ENCODE data around the gene DCAF15.
"Not testable (repeated sequence)": the region's sequence is repeated elsewhere in the genome, so short reads cannot be mapped to it uniquely, and the experiment has no call there.

The DCAF15 gene

DNA sequence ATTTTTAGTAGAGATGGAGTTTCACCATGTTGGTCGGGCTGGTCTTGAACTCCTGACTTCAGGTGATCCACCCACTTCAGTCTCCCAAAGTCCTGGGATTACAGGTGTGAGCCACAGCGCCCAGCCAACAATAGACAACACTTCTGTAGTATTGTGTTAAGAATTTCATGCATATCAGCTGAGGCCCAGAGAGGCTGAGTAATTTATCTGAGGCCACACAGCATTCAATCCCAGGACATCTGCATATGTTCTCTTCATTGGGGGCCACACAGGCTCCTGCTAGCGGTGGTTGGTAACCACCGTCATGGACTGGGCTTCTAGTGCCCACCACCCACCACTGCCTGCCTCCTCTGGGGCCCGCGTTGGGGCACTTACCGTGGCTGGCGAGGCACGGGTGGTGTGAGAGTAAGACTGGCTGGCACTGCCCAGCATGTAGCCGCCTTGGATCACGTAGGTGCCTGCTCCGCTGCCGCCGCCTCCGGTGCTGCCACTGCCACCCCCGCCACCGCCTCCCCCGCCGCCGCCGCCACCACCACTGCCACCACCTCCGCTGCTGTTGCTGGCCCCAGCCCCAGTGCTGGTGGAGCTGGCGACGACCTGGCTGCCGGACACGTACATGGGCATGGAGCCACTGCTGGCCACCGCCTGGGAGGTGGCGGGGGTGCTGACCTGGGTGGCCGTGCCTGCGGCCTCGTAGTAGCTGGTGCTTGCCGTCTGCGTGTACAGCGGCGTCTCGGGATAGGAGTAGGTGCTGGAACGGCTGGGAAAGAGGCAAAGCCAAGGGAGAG is 20.3 kb downstream of the DCAF15 start:
- DNase-seq (ENCODE audit: insufficient read length) (no peak), FAIRE-seq (no peak)
- TF ChIP-seq TAF1 (IDR thresholded peaks at IDR 0.05; ENCODE audit: borderline replicate concordance, low read depth, low read length) (no peak), POLR2A (IDR thresholded peaks at IDR 0.05; ENCODE audit: low read depth, low read length) (no peak), POLR2AphosphoS5 (IDR thresholded peaks at IDR 0.05; ENCODE audit: low read depth, low read length) (no peak)

GRCh38 chr19:13973479-13973878 is 21.2 kb downstream of the DCAF15 start:
- FAIRE-seq; DNase-seq (ENCODE audit: insufficient read length): not testable (repeated sequence)

GRCh38 chr19:13974073-13974472 is 21.8 kb downstream of the DCAF15 start:
- FAIRE-seq (no peak), DNase-seq (ENCODE audit: insufficient read length) (no peak)
- no peak for TF ChIP-seq POLR2A (IDR thresholded peaks at IDR 0.05; ENCODE audit: low read depth, low read length)
- no peak for TF ChIP-seq POLR2AphosphoS5 (IDR thresholded peaks at IDR 0.05; ENCODE audit: low read depth, low read length)
- TF ChIP-seq TAF1 (IDR thresholded peaks at IDR 0.05; ENCODE audit: borderline replicate concordance, low read depth, low read length): no peak

GRCh38 chr19:13975870-13976269 is 23.6 kb downstream of the DCAF15 start:
- no peak for TF ChIP-seq POLR2A (IDR thresholded peaks at IDR 0.05; ENCODE audit: low read depth, low read length)
- no peak for TF ChIP-seq POLR2AphosphoS5 (IDR thresholded peaks at IDR 0.05; ENCODE audit: low read depth, low read length)
- no peak for TF ChIP-seq TAF1 (IDR thresholded peaks at IDR 0.05; ENCODE audit: borderline replicate concordance, low read depth, low read length)
- FAIRE-seq (no peak), DNase-seq (ENCODE audit: insufficient read length) (no peak)

GRCh38 chr19:13976446-13976845 is 24.1 kb downstream of the DCAF15 start:
- no peak for DNase-seq (ENCODE audit: insufficient read length)
- no peak for TF ChIP-seq POLR2A (IDR thresholded peaks at IDR 0.05; ENCODE audit: low read depth, low read length)
- TF ChIP-seq POLR2AphosphoS5 (IDR thresholded peaks at IDR 0.05; ENCODE audit: low read depth, low read length): no peak
- no peak for TF ChIP-seq TAF1 (IDR thresholded peaks at IDR 0.05; ENCODE audit: borderline replicate concordance, low read depth, low read length)
- FAIRE-seq: no peak

DNA sequence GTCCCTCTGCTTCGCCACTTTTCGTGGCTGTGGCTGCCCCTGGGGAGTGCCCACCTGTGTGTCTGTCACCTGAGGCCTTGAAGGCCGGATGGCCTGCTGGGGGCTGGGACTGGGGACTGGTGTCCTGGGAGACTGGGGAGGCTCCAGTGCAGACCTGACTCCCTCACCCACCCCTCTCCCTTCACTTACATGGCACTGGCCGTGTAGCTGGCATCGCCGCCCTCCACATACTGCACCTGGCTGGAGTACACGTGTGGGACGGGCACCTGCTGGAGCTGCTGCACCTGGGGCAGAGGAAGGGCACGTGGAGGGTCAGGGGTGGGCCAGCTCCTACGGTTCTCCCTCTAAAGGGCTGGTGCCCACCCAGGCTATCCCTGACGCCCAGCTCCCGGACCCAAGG is 25.5 kb downstream of the DCAF15 start:
- DNase-seq (ENCODE audit: insufficient read length) (no peak), FAIRE-seq (no peak)
- TF ChIP-seq TAF1 (IDR thresholded peaks at IDR 0.05; ENCODE audit: borderline replicate concordance, low read depth, low read length): no peak
- no peak for TF ChIP-seq POLR2A (IDR thresholded peaks at IDR 0.05; ENCODE audit: low read depth, low read length)
- TF ChIP-seq POLR2AphosphoS5 (IDR thresholded peaks at IDR 0.05; ENCODE audit: low read depth, low read length): no peak

GRCh38 chr19:13978351-13979243 is 26.3 kb downstream of the DCAF15 start:
- TF ChIP-seq POLR2A (IDR thresholded peaks at IDR 0.05; ENCODE audit: low read depth, low read length): no peak
- no peak for TF ChIP-seq POLR2AphosphoS5 (IDR thresholded peaks at IDR 0.05; ENCODE audit: low read depth, low read length)
- no peak for TF ChIP-seq TAF1 (IDR thresholded peaks at IDR 0.05; ENCODE audit: borderline replicate concordance, low read depth, low read length)
- FAIRE-seq (no peak), DNase-seq (ENCODE audit: insufficient read length) (no peak)

DNA sequence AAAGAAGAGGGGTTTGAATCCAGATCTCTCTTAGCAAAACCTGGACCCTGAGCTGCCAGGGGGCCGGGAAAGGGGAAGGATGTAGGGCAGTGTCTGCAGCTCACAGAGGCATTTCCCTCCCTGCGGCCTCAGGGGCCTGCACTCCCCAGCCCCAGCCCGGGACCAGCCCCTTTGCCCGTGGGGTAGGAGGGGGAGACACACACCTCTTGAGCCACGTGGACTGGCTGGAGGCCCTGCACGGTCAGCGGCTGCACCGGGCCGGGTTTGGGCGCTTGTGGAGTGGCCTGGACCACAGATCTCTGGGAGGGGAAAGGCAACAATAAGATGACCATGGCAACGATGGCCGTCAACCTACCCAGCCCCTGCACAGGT is 26.9 kb downstream of the DCAF15 start:
- TF ChIP-seq TAF1 (IDR thresholded peaks at IDR 0.05; ENCODE audit: borderline replicate concordance, low read depth, low read length): no peak
- no peak for TF ChIP-seq POLR2AphosphoS5 (IDR thresholded peaks at IDR 0.05; ENCODE audit: low read depth, low read length)
- TF ChIP-seq POLR2A (IDR thresholded peaks at IDR 0.05; ENCODE audit: low read depth, low read length): no peak
- DNase-seq (ENCODE audit: insufficient read length): no peak
- no peak for FAIRE-seq

GRCh38 chr19:13979686-13980085 is 27.4 kb downstream of the DCAF15 start:
- FAIRE-seq (no peak), DNase-seq (ENCODE audit: insufficient read length) (no peak)
- TF ChIP-seq POLR2A (IDR thresholded peaks at IDR 0.05; ENCODE audit: low read depth, low read length): no peak
- no peak for TF ChIP-seq TAF1 (IDR thresholded peaks at IDR 0.05; ENCODE audit: borderline replicate concordance, low read depth, low read length)
- TF ChIP-seq POLR2AphosphoS5 (IDR thresholded peaks at IDR 0.05; ENCODE audit: low read depth, low read length): no peak

GRCh38 chr19:13980340-13980739 is 28.0 kb downstream of the DCAF15 start:
- no peak for DNase-seq (ENCODE audit: insufficient read length)
- no peak for FAIRE-seq
- TF ChIP-seq POLR2A (IDR thresholded peaks at IDR 0.05; ENCODE audit: low read depth, low read length): no peak
- TF ChIP-seq TAF1 (IDR thresholded peaks at IDR 0.05; ENCODE audit: borderline replicate concordance, low read depth, low read length): no peak
- TF ChIP-seq POLR2AphosphoS5 (IDR thresholded peaks at IDR 0.05; ENCODE audit: low read depth, low read length): no peak

DNA sequence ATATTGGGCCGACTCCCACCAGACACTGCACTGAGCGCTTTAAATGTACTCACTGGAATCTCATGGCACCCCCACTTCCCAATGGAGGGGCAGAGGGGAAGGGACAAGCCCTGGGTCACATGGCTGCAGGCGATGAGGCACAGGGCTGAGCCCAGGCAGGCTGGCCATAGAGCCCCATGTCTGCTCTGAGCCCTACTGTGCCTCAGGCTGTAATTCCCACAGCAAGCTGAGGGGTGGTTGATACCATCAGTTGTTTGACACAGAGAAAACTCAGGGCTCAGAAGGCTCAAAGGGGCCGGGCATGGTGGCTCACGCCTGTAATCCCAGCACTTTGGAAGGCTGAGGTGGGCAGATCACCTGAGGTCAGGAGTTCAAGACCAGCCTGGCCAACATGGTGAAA is 28.7 kb downstream of the DCAF15 start:
- FAIRE-seq (no peak), DNase-seq (ENCODE audit: insufficient read length) (no peak)
- TF ChIP-seq TAF1 (IDR thresholded peaks at IDR 0.05; ENCODE audit: borderline replicate concordance, low read depth, low read length) (no peak), POLR2A (IDR thresholded peaks at IDR 0.05; ENCODE audit: low read depth, low read length) (no peak), POLR2AphosphoS5 (IDR thresholded peaks at IDR 0.05; ENCODE audit: low read depth, low read length) (no peak)

GRCh38 chr19:13981467-13981866 is 29.2 kb downstream of the DCAF15 start:
- no peak for DNase-seq (ENCODE audit: insufficient read length)
- TF ChIP-seq POLR2AphosphoS5 (IDR thresholded peaks at IDR 0.05; ENCODE audit: low read depth, low read length) (no peak), TAF1 (IDR thresholded peaks at IDR 0.05; ENCODE audit: borderline replicate concordance, low read depth, low read length) (no peak), POLR2A (IDR thresholded peaks at IDR 0.05; ENCODE audit: low read depth, low read length) (no peak)
- FAIRE-seq: no peak
